Esophagus squamous epithelium (tissue), 4 donors: Measurements from ENCODE around the gene ENDOG.

Experiments
- POLR2A ChIP-seq, 4 donors: fragments of 450-650 bp; IDR thresholded peaks; one replicate each; pipeline ENCODE4 v1.6.1; 2017; ENCODE audit warnings: antibody characterized with exemption in 4 of 4, mild to moderate bottlenecking in 4 of 4, moderate library complexity in 3 of 4
- TF ChIP-seq, protein P1 (sequence below), 6 experiments: fragments of 450-650 bp in 4 of 6; fragments of 200-600 bp in 2 of 6; sonication (generic) in 2 of 6; IDR thresholded peaks; one replicate each; pipeline ENCODE4 v1.5.1; 2016 to 2019; ENCODE audit warnings: antibody characterized with exemption in 6 of 6, mild to moderate bottlenecking in 4 of 6, moderate library complexity in 4 of 6

GRCh38 chr9:128846680-128847030, 28.4 kb downstream of the ENDOG start:
- TF ChIP-seq, protein P1, sequence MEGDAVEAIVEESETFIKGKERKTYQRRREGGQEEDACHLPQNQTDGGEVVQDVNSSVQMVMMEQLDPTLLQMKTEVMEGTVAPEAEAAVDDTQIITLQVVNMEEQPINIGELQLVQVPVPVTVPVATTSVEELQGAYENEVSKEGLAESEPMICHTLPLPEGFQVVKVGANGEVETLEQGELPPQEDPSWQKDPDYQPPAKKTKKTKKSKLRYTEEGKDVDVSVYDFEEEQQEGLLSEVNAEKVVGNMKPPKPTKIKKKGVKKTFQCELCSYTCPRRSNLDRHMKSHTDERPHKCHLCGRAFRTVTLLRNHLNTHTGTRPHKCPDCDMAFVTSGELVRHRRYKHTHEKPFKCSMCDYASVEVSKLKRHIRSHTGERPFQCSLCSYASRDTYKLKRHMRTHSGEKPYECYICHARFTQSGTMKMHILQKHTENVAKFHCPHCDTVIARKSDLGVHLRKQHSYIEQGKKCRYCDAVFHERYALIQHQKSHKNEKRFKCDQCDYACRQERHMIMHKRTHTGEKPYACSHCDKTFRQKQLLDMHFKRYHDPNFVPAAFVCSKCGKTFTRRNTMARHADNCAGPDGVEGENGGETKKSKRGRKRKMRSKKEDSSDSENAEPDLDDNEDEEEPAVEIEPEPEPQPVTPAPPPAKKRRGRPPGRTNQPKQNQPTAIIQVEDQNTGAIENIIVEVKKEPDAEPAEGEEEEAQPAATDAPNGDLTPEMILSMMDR (IDR thresholded peaks at IDR 0.05), result no peak
- TF ChIP-seq POLR2A (IDR thresholded peaks at IDR 0.05), result no peak
